Skin of body (tissue), 2 donors: ENCODE results near the gene RAD17. TPM values are rescaled to one million over a fixed set of nuclear protein-coding genes. Genes with fewer than 3 reads are reported as not detected.
"Not testable (repeated sequence)": the region's sequence is repeated elsewhere in the genome, so short reads cannot be mapped to it uniquely, and the experiment has no call there.

ENCODE experiments used
- DNase-seq: peaks from one replicate; lab custom pipeline; 2025; lab: John Stamatoyannopoulos, UW
- total RNA-seq: library from RNA; depleted of rRNA; stranded (reverse); fragments of >200 nt; gene quantifications from one replicate; pipeline ENCODE4 v1.2.3, GENCODE V29; 2014

The RAD17 gene
- total RNA-seq, 1 donor from 2014 or later, result 21.3 TPM

GRCh38 chr5:69455428-69455988 lies 85.9 kb downstream of the RAD17 start:
- not testable (repeated sequence) for DNase-seq

- DNase-seq, result no peak
Measured at GRCh38 chr5:69462170-69462569, 92.6 kb downstream of the RAD17 start.

Other genes with a start within 250 kb of the RAD17 start
- 31.3 TPM for gene CCNB1, start 202.7 kb upstream of the RAD17 start, total RNA-seq
- gene CENPH, start 180.2 kb upstream of the RAD17 start, total RNA-seq, result 8.7 TPM
- gene CDK7, start 134.9 kb upstream of the RAD17 start, total RNA-seq, result 49.8 TPM
- gene CCDC125, start 37.0 kb upstream of the RAD17 start, total RNA-seq, result 7.0 TPM
- 28.1 TPM for gene AK6, start 298 bp upstream of the RAD17 start, total RNA-seq
- gene TAF9, start 298 bp upstream of the RAD17 start, total RNA-seq, result 41.9 TPM
- gene MARVELD2, start 45.3 kb downstream of the RAD17 start, total RNA-seq, result 5.5 TPM
- gene OCLN, start 123.0 kb downstream of the RAD17 start, total RNA-seq, result 22.6 TPM
- gene GTF2H2C, start 190.4 kb downstream of the RAD17 start, total RNA-seq, result 42.5 TPM